HepG2 (cell line): ENCODE measurements around the gene CHRNG. TPM values are rescaled to one million over a fixed set of nuclear protein-coding genes. Genes with fewer than 3 reads are reported as not detected.

Source experiments
- ATAC-seq: fragments of 200-7000 bp; cut with Tn5 transposase; 3 replicates; pipeline ENCODE4 v1.9.1; 2020; ENCODE audit warnings: mild to moderate bottlenecking, moderate library complexity
- BruUV-seq: library from RNA; stranded (reverse); fragments of 400-500 nt; replicated peaks from 2 replicates; lab custom pipeline; 2021; lab: Mats Ljungman, UMichigan
- CTCF ChIA-PET: fragments of 300-600 bp; formaldehyde crosslinking; extraction: SDS; loops from one replicate; lab custom pipeline; 2021; ENCODE audit warnings: low total read pairs, inconsistent platforms, low intra/inter-chr PET ratio; lab: Yijun Ruan, JAX
- POLR2A ChIA-PET: fragments of 350-600 bp; sonication (Branson Sonifier 250); formaldehyde crosslinking; loops from one replicate; lab custom pipeline; 2020; ENCODE audit warnings: antibody characterized with exemption, inconsistent platforms; lab: Yijun Ruan, JAX
- DNase-seq: peaks from one replicate; pipeline ENCODE4 v3.0.0-alpha.2; 2015; ENCODE audit warnings: low spot score
- FAIRE-seq: peaks from 3 replicates; lab custom pipeline; 2011; peaks lifted over from hg19 to GRCh38; lab: Jason Lieb, UNC
- H2AFZ ChIP-seq: one replicate; pipeline ENCODE4 v1.6.1; 2011; ENCODE audit warnings: low read length, inconsistent platforms
- H3K27ac ChIP-seq: fragments of 300-600 bp; 3 replicates; pipeline ENCODE4 v1.8.0; 2011; ENCODE audit warnings: mixed run types, mild to moderate bottlenecking, mixed read lengths, low read length, inconsistent platforms; ENCODE audit not compliant: insufficient read depth; ENCODE audit errors: extremely low read length
- H3K27me3 ChIP-seq, 2 experiments: fragments of 200-600 bp in 1 of 2; 2 replicates in 1 of 2; 3 replicates in 1 of 2; pipeline versions ENCODE4 v1.6.0 to v1.8.0; 2011; ENCODE audit warnings: low read length in 2 of 2, mild to moderate bottlenecking in 2 of 2, moderate library complexity in 2 of 2, inconsistent platforms in 1 of 2; ENCODE audit not compliant: insufficient read depth in 2 of 2, control insufficient read depth in 1 of 2
- H3K36me3 ChIP-seq, 2 experiments: fragments of 200-600 bp in 1 of 2; replicated peaks in 1 of 2; 2 replicates in 1 of 2; 3 replicates in 1 of 2; pipeline versions ENCODE4 v1.5.1 to v1.8.0; 2011; ENCODE audit warnings: low read length in 2 of 2, inconsistent platforms in 1 of 2; ENCODE audit not compliant: insufficient read depth in 2 of 2, control insufficient read depth in 1 of 2
- H3K4me1 ChIP-seq: 2 replicates; pipeline ENCODE4 v1.5.1; 2012; ENCODE audit warnings: low read length, inconsistent platforms; ENCODE audit not compliant: insufficient read depth
- H3K4me2 ChIP-seq: 2 replicates; pipeline ENCODE4 v1.6.0; 2011; ENCODE audit warnings: low read depth, low read length, inconsistent platforms
- H3K4me3 ChIP-seq, 3 experiments: fragments of 200-600 bp in 1 of 3; sonication (generic), shearing (Covaris generic) in 1 of 3; replicated peaks in 1 of 3; 2 replicates each; pipeline ENCODE4 v1.5.1; 2011 to 2016; ENCODE audit warnings: low read length in 3 of 3, inconsistent platforms in 2 of 3, low read depth in 2 of 3, mild to moderate bottlenecking in 2 of 3, control low read depth in 1 of 3, mixed read lengths in 1 of 3; ENCODE audit not compliant: insufficient read depth in 1 of 3
- H3K79me2 ChIP-seq: one replicate; pipeline ENCODE4 v1.6.1; 2011; ENCODE audit warnings: low read length, inconsistent platforms; ENCODE audit not compliant: insufficient read depth
- H3K9ac ChIP-seq: 2 replicates; pipeline ENCODE4 v1.6.0; 2011; ENCODE audit warnings: mild to moderate bottlenecking, low read depth, low read length, inconsistent platforms; ENCODE audit not compliant: insufficient read depth
- H3K9me3 ChIP-seq: 2 replicates; pipeline ENCODE4 v1.5.1; 2012; ENCODE audit warnings: mild to moderate bottlenecking, low read length
- H4K20me1 ChIP-seq: 2 replicates; pipeline ENCODE4 v1.6.0; 2011; ENCODE audit warnings: inconsistent platforms, mild to moderate bottlenecking, low read length, moderate library complexity; ENCODE audit not compliant: insufficient read depth
- BCL6 ChIP-seq: IDR thresholded peaks from 2 replicates; pipeline ENCODE4 v1.6.1; 2016; ENCODE audit warnings: missing genetic modification reagents, missing compliant biosample characterization
- KDM5B ChIP-seq: sonication (generic); formaldehyde crosslinking; IDR thresholded peaks from 2 replicates; pipeline ENCODE4 v1.4.0; 2020; ENCODE audit warnings: missing genetic modification reagents, mild to moderate bottlenecking, borderline replicate concordance
- MAF1 ChIP-seq: sonication (generic); formaldehyde crosslinking; IDR thresholded peaks from 2 replicates; pipeline ENCODE4 v1.5.0; 2020; ENCODE audit warnings: missing genetic modification reagents, borderline replicate concordance
- RBFOX2 ChIP-seq: fragments of 200-400 bp; formaldehyde crosslinking; IDR thresholded peaks from 2 replicates; pipeline ENCODE4 v1.6.1; 2017; ENCODE audit warnings: low read depth, mild to moderate bottlenecking, low read length
- SOX13 ChIP-seq, 3 experiments: fragments of 450-650 bp in 1 of 3; sonication (generic) in 1 of 3; formaldehyde crosslinking in 1 of 3; IDR thresholded peaks in 2 of 3; conservative IDR thresholded peaks in 1 of 3; 2 replicates each; pipeline versions ENCODE4 v1.5.0 to v1.6.1; 2016 to 2020; ENCODE audit warnings: antibody characterized with exemption in 1 of 3, mild to moderate bottlenecking in 1 of 3, missing compliant biosample characterization in 1 of 3, missing genetic modification reagents in 1 of 3, moderate library complexity in 1 of 3
- SOX6 ChIP-seq, 2 experiments: fragments of 450-650 bp in 1 of 2; sonication (generic) in 1 of 2; formaldehyde crosslinking in 1 of 2; IDR thresholded peaks; 2 replicates each; pipeline versions ENCODE4 v1.4.0 to v1.6.1; 2017 to 2020; ENCODE audit warnings: antibody characterized with exemption in 1 of 2, mild to moderate bottlenecking in 1 of 2, missing genetic modification reagents in 1 of 2
- ZNF562 ChIP-seq: sonication (generic); formaldehyde crosslinking; IDR thresholded peaks from 2 replicates; pipeline ENCODE4 v1.8.0; 2022; ENCODE audit warnings: missing genetic modification reagents, borderline replicate concordance
- ZNF605 ChIP-seq: sonication (generic); formaldehyde crosslinking; IDR thresholded peaks from 2 replicates; pipeline ENCODE4 v1.8.0; 2022; ENCODE audit warnings: mild to moderate bottlenecking, missing genetic modification reagents
- ZNF761 ChIP-seq: sonication (generic); formaldehyde crosslinking; conservative IDR thresholded peaks from 2 replicates; pipeline ENCODE4 v1.4.0; 2020; ENCODE audit warnings: mild to moderate bottlenecking, missing genetic modification reagents
- WGBS: methylation state at CpG from one replicate; pipeline ENCODE4 v1.1.6; 2017; ENCODE audit warnings: low lambda C conversion rate; 5-methylcytosine and 5-hydroxymethylcytosine counted together
- in situ Hi-C: cut with HindIII; loops from 2 replicates; pipeline ENCODE4 v1.10.0; 2017; ENCODE audit warnings: low pct_unique_long_range_greater_than_20kb; ENCODE audit not compliant: extremely low pct_ligation_motif_present
- intact Hi-C: fragments of 100-400 bp; cut with micrococcal nuclease; formaldehyde crosslinking; loops from one replicate; pipeline ENCODE4 v1.10.0; 2022; ENCODE audit not compliant: unreplicated experiment
- polyA plus RNA-seq, 8 experiments: library from polyadenylated mRNA; depleted of rRNA in 3 of 8; stranded (reverse) in 7 of 8; unstranded in 1 of 8; fragments of >200 nt; fragmentation: Illumina TruSeq in 4 of 8; extraction: Trizol in 4 of 8; gene quantifications; 2 replicates each; pipeline versions ENCODE4 v1.2.1 to v1.2.3, GENCODE V29; 2011 to 2016; ENCODE audit warnings: low read depth in 4 of 8, missing spikeins in 1 of 8, mixed read lengths in 1 of 8; ENCODE audit not compliant: insufficient read depth in 1 of 8
- total RNA-seq, 5 experiments: library from RNA; depleted of rRNA; stranded (reverse); fragments of >200 nt; fragmentation: Illumina TruSeq; extraction: Trizol; gene quantifications; 2 replicates each; pipeline ENCODE4 v1.2.3, GENCODE V29; 2016; ENCODE audit warnings: low read depth in 1 of 5
- TF ChIP-seq, protein P1 (sequence below): sonication (generic); formaldehyde crosslinking; IDR thresholded peaks from 2 replicates; pipeline ENCODE4 v1.9.0; 2021; ENCODE audit warnings: missing genetic modification reagents, mild to moderate bottlenecking, borderline replicate concordance
- TF ChIP-seq, protein P2 (sequence below): sonication (generic); formaldehyde crosslinking; IDR thresholded peaks from 2 replicates; pipeline ENCODE4 v1.5.1; 2020; ENCODE audit warnings: mild to moderate bottlenecking, missing genetic modification reagents, moderate library complexity
- TF ChIP-seq, protein P3 (sequence below): sonication (generic); formaldehyde crosslinking; IDR thresholded peaks from 2 replicates; pipeline ENCODE4 v1.5.0; 2020; ENCODE audit warnings: missing genetic modification reagents, mild to moderate bottlenecking, borderline replicate concordance
- TF ChIP-seq, protein P4 (sequence below): sonication (generic); formaldehyde crosslinking; IDR thresholded peaks from 2 replicates; pipeline ENCODE4 v1.8.1; 2023; ENCODE audit warnings: mild to moderate bottlenecking, moderate library complexity, missing genetic modification reagents

CHRNG gene
- total and polyA plus RNA-seq, 2 of the 13 experiments (the other 11 are each of a cell fraction or from before 2014, with no cell fraction given) = not detected

DNA sequence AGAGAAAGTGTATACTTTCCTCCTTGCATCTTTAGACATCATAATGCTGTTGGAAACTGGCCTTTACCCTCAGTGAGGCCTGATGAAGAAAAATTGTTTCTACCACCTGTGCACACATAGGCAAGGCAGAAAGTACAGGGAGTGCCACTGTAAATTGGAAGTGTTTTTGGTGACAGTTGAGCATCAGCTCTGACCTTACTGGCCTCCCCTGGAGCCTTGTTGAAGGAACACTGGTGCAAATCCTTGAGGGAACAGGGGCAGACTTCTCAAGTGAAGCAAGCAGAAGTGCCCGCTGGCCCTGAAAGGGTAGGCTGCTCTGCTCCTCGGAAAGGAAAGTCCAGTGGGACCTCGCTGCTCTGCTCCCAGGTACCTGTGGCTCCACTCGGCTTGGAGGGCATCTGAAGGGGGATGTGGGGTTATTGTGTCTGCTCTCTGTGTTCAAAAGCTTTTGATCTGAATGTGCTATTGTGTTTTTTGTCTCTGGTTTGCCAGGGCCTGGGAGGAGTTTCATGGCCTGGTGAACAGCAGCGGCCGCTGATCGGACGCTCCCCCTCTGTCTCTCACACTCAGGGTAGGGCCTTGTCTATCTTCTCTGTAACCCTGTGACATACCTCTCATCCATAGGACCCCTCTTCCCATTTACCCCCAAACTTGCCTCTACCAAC is 34.4 kb downstream of the CHRNG start:
- WGBS = 75% methylated on average over 8 of the region's 8 CpGs
- TF ChIP-seq BCL6 = no peak
- no peak for TF ChIP-seq SOX6 (IDR thresholded peaks at IDR 0.05)
- 0 out of 2 replicates have a peak, but pooled peaks have one; percentile 15 for TF ChIP-seq SOX6 (CRISPR knock-in tag; IDR thresholded peaks at IDR 0.05)
- TF ChIP-seq SOX13 (IDR thresholded peaks at IDR 0.05) = no peak
- peak in 1 of 2 experiments; percentile 40; a peak in 1 of 4 replicates for TF ChIP-seq SOX13 (CRISPR knock-in tag; conservative IDR thresholded peaks at IDR 0.05 in 1 of 2, IDR thresholded peaks at IDR 0.05 in 1 of 2)
- TF ChIP-seq MAF1 (CRISPR knock-in tag) = 0 out of 2 replicates have a peak, but pooled peaks have one; percentile 6
- TF ChIP-seq ZNF562 (CRISPR knock-in tag) = no peak
- TF ChIP-seq, protein P1, sequence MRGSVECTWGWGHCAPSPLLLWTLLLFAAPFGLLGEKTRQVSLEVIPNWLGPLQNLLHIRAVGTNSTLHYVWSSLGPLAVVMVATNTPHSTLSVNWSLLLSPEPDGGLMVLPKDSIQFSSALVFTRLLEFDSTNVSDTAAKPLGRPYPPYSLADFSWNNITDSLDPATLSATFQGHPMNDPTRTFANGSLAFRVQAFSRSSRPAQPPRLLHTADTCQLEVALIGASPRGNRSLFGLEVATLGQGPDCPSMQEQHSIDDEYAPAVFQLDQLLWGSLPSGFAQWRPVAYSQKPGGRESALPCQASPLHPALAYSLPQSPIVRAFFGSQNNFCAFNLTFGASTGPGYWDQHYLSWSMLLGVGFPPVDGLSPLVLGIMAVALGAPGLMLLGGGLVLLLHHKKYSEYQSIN (CRISPR knock-in tag) = no peak
- TF ChIP-seq, protein P2, sequence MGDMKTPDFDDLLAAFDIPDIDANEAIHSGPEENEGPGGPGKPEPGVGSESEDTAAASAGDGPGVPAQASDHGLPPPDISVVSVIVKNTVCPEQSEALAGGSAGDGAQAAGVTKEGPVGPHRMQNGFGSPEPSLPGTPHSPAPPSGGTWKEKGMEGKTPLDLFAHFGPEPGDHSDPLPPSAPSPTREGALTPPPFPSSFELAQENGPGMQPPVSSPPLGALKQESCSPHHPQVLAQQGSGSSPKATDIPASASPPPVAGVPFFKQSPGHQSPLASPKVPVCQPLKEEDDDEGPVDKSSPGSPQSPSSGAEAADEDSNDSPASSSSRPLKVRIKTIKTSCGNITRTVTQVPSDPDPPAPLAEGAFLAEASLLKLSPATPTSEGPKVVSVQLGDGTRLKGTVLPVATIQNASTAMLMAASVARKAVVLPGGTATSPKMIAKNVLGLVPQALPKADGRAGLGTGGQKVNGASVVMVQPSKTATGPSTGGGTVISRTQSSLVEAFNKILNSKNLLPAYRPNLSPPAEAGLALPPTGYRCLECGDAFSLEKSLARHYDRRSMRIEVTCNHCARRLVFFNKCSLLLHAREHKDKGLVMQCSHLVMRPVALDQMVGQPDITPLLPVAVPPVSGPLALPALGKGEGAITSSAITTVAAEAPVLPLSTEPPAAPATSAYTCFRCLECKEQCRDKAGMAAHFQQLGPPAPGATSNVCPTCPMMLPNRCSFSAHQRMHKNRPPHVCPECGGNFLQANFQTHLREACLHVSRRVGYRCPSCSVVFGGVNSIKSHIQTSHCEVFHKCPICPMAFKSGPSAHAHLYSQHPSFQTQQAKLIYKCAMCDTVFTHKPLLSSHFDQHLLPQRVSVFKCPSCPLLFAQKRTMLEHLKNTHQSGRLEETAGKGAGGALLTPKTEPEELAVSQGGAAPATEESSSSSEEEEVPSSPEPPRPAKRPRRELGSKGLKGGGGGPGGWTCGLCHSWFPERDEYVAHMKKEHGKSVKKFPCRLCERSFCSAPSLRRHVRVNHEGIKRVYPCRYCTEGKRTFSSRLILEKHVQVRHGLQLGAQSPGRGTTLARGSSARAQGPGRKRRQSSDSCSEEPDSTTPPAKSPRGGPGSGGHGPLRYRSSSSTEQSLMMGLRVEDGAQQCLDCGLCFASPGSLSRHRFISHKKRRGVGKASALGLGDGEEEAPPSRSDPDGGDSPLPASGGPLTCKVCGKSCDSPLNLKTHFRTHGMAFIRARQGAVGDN = peak; percentile 53
- TF ChIP-seq RBFOX2 = no peak
- TF ChIP-seq KDM5B (CRISPR knock-in tag) = no peak
- 0 out of 2 replicates have a peak, but pooled peaks have one; percentile 4 for TF ChIP-seq ZNF761
- TF ChIP-seq, protein P3, sequence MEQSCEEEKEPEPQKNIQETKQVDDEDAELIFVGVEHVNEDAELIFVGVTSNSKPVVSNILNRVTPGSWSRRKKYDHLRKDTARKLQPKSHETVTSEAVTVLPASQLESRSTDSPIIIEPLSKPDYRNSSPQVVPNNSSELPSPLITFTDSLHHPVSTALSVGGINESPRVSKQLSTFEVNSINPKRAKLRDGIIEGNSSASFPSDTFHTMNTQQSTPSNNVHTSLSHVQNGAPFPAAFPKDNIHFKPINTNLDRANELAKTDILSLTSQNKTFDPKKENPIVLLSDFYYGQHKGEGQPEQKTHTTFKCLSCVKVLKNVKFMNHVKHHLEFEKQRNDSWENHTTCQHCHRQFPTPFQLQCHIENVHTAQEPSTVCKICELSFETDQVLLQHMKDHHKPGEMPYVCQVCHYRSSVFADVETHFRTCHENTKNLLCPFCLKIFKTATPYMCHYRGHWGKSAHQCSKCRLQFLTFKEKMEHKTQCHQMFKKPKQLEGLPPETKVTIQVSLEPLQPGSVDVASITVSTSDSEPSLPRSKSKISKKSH (CRISPR knock-in tag) = 0 out of 2 replicates have a peak, but pooled peaks have one; percentile 19
- TF ChIP-seq, protein P4, sequence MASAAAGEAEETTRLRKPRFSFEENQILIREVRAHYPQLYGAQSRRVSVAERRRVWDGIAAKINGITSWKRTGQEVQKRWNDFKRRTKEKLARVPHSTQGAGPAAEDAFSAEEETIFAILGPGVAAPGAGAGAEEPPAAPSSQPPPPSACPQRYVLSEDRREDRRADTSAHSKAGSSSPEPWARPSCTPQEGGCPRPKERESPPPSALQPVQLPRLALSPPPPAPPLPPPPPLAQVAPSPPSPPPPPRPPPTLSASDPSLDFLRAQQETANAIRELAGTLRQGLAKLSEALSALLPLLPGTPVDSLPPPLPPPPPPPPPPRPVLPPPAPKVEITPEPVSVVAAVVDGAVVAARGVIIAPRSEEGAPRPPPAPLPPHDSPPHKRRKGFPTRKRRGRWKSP (CRISPR knock-in tag) = 0 out of 2 replicates have a peak, but pooled peaks have one; percentile 31
- 0 out of 2 replicates have a peak, but pooled peaks have one; percentile 35 for TF ChIP-seq ZNF605

More for the DNA sequence above, 34.4 kb downstream of the CHRNG start:
- in situ Hi-C loops = no loop called here
- POLR2A ChIA-PET = interaction anchor here (1.9 kb wide), 1 partner anchor 23 kb away, joined by 10 read pairs; the partner anchor contains the start of genes EIF4E2 and TIGD1
- no peak for DNase-seq
- Histone ChIP-seq H3K79me2 (no peaks in the 10 kb centered on the region), H3K27me3 (no peaks in the 10 kb centered on the region), H3K27ac (peak overlapping the region; percentile 82), H3K4me1 (peaks cover 50% of the 10 kb centered on the region), H4K20me1 (no peaks in the 10 kb centered on the region), H3K9ac (peak overlapping the region; percentile 40), H2AFZ (no peak overlapping the region), H3K9me3 (no peaks in the 10 kb centered on the region), H3K4me2 (peak overlapping the region; percentile 63), H3K4me3 (peak overlapping the region in 1 of 3 experiments; percentile 15; a peak in 1 of 6 replicates), H3K36me3 (peaks cover 13 to 37% of the 10 kb centered on the region in 2 experiments)
- peak; percentile 4 for ATAC-seq
- intact Hi-C loops = no loop called here
- FAIRE-seq = no peak
- CTCF ChIA-PET = no interaction called here
- BruUV-seq = no TSS peak
